ENCODE results near the gene TRIM66. TPM values are rescaled to one million over a fixed set of nuclear protein-coding genes. Genes with fewer than 3 reads are reported as not detected.

TRIM66 gene
- total RNA-seq, 1 experiment from 2014 or later = 2.4 TPM

DNA sequence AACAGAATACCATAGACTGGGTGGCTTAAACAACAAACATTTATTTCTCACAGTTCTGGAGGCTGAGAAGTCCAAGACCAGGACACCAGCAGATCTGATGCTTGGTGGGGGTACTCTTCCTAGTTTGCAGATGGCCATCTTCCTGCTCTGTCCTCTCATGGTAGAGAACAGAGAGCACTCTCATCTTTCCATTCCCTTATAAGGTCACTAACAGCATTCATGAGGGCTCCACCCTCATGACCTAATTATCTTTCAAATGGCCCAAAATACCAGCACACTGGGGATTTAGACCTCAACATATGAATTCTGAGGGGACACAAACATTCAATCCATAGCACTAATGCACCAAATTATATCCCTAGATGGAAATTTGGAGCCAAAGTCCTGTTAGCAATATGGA is 94.5 kb downstream of the TRIM66 start:
- no peak for DNase-seq (ENCODE audit: low spot score)
- in situ Hi-C loops (cut with HindIII; ENCODE audit: low sequenced_read_pairs) = no loop called here

DNA sequence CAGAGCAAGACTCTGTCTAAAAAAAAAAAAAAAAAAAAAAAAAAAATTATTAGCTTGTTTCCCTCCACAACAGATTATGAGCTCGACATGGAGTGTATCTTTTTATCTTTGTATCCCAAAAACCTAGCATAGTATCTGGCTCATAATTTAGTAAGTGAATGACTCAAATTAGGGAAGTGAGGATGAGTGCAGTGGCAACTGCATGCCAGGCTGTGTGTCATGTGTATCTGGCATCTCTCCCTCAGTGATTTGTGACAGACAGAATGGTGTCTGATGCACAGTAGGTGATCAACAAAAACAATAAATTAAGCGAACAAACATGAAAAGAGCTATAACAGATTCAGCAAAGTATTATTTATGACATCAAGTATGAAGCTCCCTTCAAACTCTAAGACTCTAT is 95.7 kb downstream of the TRIM66 start:
- DNase-seq (ENCODE audit: low spot score) = no peak
- in situ Hi-C loops (cut with HindIII; ENCODE audit: low sequenced_read_pairs) = no loop called here

GRCh38 chr11:8586184-8586583 is 96.3 kb downstream of the TRIM66 start:
- no peak for DNase-seq (ENCODE audit: low spot score)
- in situ Hi-C loops (cut with HindIII; ENCODE audit: low sequenced_read_pairs) = no loop called here

DNA sequence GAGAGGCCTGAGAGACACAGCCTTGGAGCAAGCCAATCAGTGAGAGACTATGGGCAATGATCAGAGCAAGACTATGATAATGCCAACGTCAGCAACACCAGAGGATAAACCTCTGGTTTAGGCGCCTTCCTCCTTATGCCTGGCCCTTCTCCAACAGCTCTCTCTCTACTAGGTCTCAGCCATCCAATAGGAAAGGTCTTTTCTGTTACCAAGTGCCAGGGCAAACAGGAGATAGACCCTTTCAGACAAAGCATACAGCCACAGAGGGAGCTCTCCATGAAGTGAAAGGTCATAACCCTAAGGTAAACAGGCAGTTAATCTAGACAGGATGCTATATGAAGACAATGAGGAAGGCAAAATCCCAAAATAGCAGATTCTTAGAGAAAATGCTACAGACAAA is 98.0 kb downstream of the TRIM66 start:
- no peak for DNase-seq (ENCODE audit: low spot score)

GRCh38 chr11:8584082-8584481 is 98.4 kb downstream of the TRIM66 start:
- no peak for DNase-seq (ENCODE audit: low spot score)
- in situ Hi-C loops (cut with HindIII; ENCODE audit: low sequenced_read_pairs) = no loop called here

More for the DNA sequence above, 98.0 kb downstream of the TRIM66 start:
- in situ Hi-C loops (cut with HindIII; ENCODE audit: low sequenced_read_pairs) = no loop called here

- no peak for DNase-seq (ENCODE audit: low spot score)
- in situ Hi-C loops (cut with HindIII; ENCODE audit: low sequenced_read_pairs) = no loop called here
These were observed 101.2 kb downstream of the TRIM66 start for GRCh38 chr11:8581300-8581699.

DNA sequence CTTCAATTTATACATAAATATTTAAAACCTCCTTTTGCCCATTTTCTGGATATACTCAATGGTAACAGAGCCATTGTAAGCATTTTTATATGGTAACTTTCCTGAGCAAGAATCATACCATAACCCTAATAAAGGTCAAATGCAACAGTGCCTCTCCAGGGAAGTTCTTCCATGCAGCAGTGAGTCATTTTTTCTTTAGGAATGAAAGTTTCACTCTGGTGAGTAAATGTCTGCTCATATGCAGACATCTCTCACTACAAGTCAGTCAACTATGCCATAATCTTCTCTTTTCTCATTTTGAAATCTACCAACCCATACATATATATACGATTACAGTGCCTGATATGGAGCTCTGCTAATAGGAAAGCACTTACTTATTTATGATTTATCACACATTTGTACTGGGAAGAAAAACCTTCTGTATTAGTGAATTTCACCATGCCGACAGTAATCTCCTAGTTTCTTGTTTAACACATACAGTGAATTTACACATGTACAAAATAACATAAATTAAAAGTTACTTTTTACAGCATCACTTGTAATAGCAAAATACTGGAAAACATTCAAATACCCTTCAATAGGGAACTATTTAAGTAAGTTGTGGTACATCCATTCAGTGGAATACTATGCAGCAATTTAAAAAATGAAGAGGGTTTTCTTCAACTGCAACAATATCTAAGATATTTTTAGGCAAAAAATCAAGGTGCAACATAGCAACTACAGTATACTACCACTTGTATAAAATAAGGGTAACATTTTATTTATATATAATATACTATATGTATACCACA is 104.5 kb downstream of the TRIM66 start:
- DNase-seq (ENCODE audit: low spot score) = no peak
- in situ Hi-C loops (cut with HindIII; ENCODE audit: low sequenced_read_pairs) = no loop called here

DNA sequence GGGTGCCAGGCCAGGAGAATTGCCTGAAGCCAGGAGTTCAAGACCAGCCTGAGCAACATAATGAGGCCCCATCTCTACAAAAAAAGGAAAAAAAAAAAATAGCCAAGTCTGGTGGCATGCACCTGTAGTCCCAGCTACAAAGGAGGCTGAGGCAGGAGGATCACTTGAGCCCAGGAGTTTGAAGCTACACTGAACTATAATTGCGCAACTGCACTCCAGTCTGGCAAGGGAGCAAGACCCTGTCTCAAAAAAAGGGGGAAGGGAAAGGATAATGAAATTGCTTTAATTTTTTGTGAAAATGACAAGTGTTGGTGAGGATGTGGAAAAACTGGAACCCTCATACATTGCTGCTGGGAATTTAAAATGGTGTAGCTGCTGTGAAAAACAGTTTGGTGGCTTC is 107.7 kb downstream of the TRIM66 start:
- no peak for DNase-seq (ENCODE audit: low spot score)
- in situ Hi-C loops (cut with HindIII; ENCODE audit: low sequenced_read_pairs) = no loop called here

DNA sequence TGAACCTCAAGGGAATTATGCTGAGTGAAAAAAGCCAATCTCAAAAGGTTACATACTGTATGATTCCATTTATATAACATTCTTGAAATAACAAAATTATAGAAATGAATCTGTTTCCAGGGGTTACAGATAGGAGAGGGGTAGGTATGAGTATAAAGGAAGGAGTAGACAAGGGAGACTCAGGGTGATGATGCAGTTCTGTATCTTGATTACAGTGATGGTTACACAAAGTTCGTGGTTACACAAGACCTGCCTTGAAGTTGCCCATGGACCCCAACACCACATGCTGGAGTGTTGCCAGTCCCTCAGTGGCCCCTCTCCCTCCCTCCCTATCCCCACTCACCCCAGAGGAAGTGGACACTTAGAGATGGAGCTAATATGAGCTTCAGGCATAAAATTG is 108.7 kb downstream of the TRIM66 start:
- in situ Hi-C loops (cut with HindIII; ENCODE audit: low sequenced_read_pairs) = no loop called here
- DNase-seq (ENCODE audit: low spot score) = no peak

GRCh38 chr11:8567602-8568198 is 114.8 kb downstream of the TRIM66 start:
- in situ Hi-C loops (cut with HindIII; ENCODE audit: low sequenced_read_pairs) = no loop called here
- no peak for DNase-seq (ENCODE audit: low spot score)

- peak; percentile 67 for DNase-seq (ENCODE audit: low spot score)
- in situ Hi-C loops (cut with HindIII; ENCODE audit: low sequenced_read_pairs) = no loop called here
These were observed 115.8 kb downstream of the TRIM66 start for GRCh38 chr11:8566613-8567210.

- in situ Hi-C loops (cut with HindIII; ENCODE audit: low sequenced_read_pairs) = no loop called here
- DNase-seq (ENCODE audit: low spot score) = no peak
These were observed 117.9 kb downstream of the TRIM66 start for GRCh38 chr11:8564526-8564925.

Other genes starting within 250 kb of the TRIM66 start
- 8.2 and 10.0 TPM in 2 replicates for gene STK33, start 88.4 kb downstream of the TRIM66 start, total RNA-seq (2014; rRNA removed; shearing (Covaris generic))
- gene RPL27A, start 127 bp upstream of the TRIM66 start, total RNA-seq (2014; rRNA removed; shearing (Covaris generic)) = 1,481 and 2,040 TPM in 2 replicates
- 49.0 and 62.7 TPM in 2 replicates for gene AKIP1, start 228.5 kb upstream of the TRIM66 start, total RNA-seq (2014; rRNA removed; shearing (Covaris generic))

Measured in G401 (cell line).